Measurements from ENCODE around the gene SELENOM. TPM values are rescaled to one million over a fixed set of nuclear protein-coding genes. Genes with fewer than 3 reads are reported as not detected.
"Not testable (repeated sequence)": the region's sequence is repeated elsewhere in the genome, so short reads cannot be mapped to it uniquely, and the experiment has no call there.

SELENOM gene
- total and polyA plus RNA-seq, 4 donors, result 368 to 1,228 (median 666) TPM

DNA sequence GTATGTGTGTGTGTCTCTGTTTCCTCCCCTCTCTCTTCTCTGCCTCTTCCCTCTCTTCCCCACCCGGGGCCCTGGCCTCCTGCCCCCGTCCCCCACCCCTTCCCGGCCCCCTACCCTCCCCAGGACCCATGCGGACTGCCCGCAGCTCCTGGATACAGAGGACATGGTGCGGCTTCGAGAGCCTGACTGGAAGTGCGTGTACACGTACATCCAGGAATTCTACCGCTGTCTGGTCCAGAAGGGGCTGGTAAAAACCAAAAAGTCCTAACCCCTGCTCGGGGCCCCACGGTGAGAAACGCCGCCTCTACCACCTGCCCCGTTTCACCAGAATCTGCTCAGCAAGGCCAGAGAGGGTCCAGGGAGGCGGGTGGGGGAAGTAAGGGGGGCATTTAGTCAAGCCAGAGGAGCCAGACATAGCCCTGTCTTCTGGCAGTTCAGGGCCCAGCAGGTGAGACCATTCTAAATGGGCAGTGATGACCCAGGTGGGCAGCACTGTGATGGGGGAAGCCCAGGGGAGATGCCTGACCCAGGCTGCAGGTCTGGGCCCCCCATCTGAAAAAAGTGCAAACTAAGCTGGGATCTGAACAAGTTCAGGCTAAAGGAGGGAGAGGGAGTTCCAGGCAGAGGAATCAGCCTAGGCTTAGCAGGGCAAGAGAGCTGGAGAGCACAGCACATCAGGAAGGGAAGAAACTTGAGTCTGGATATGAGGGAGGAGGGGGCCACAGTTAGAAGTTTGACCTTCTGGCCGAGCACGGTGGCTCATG lies 6.4 kb downstream of the SELENOM start:
- 92 to 93% methylated on average over 15 to 18 of the region's 18 CpGs for WGBS, 2 donors
- intact Hi-C loops (cut with DNase I), result no loop called here

DNA sequence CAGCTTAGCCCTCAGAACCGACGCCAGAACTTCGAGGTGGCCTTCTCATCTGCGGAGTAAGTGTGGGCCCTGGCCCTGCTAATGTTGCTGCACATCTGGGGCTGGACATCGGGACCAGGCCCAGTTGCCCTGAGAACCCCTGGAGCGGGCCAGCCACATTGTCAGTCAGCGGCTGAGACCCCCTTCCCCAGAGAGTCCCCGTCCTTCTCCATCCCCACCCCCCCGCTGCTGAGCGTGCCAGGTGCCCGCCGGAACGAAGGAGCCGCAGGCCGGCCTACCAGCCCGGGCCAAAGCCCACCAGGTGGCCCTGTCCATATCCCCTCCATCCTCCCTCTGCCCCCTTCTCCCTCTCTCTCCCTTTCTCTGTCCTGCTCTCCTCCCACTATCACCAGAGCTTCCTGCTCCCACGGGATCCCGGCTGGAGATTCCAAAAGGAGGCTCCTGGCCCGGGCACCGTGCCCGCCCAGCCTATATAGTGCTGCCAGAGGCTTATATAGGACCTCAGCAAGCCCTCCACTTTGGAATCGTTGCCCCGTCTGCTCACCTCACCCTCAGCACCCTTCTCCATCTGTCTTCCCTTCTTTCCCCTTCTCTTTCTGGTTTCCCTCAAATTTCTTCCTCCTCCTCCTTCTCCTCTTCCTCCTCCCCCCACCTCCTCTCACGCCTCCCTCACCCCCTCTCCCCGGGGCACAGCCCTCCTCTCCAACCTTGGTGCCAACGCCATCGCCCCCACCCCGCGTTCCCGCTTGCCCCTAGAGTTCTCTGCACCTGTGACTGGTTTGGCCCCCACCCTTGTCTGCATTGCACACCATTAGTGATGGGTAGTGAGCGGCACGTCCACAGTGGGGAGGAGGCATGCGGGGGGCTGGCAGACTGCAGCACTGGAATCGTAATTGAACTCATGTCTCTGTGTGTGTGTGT lies 7.3 kb downstream of the SELENOM start:
- no peak for DNase-seq
- Histone ChIP-seq H3K9me3 (ENCODE audit: control insufficient read depth, low read length) (no peaks in the 10 kb centered on the region), H3K27ac (ENCODE audit: low read depth in 1 of 2, low read length in 2 of 2) (peak overlapping the region in 1 of 2 donors; percentile 43), H3K36me3 (ENCODE audit: control insufficient read depth in 1 of 2, insufficient read depth in 2 of 2, low read length in 1 of 2) (peaks cover 8 to 23% of the 10 kb centered on the region in 2 donors), H3K4me3 (ENCODE audit: low read length in 2 of 2) (no peak overlapping the region), H3K4me1 (ENCODE audit: control insufficient read depth in 1 of 2, insufficient read depth in 2 of 2, low read length in 2 of 2) (no peaks in the 10 kb centered on the region), H3K27me3 (ENCODE audit: control insufficient read depth in 1 of 2, insufficient read depth in 2 of 2, low read length in 1 of 2) (no peaks in the 10 kb centered on the region)
- intact Hi-C loops (cut with DNase I), result no loop called here
- ATAC-seq (ENCODE audit: low FRiP score), result no peak
- 82 to 88% methylated on average over 34 of the region's 34 CpGs for WGBS, 2 donors

More for the DNA sequence above, 6.4 kb downstream of the SELENOM start:
- Histone ChIP-seq H3K4me1 (ENCODE audit: control insufficient read depth in 1 of 2, insufficient read depth in 2 of 2, low read length in 2 of 2) (no peaks in the 10 kb centered on the region), H3K27me3 (ENCODE audit: control insufficient read depth in 1 of 2, insufficient read depth in 2 of 2, low read length in 1 of 2) (no peaks in the 10 kb centered on the region), H3K27ac (ENCODE audit: low read depth in 1 of 2, low read length in 2 of 2) (peak overlapping the region in 1 of 2 donors; percentile 13), H3K4me3 (ENCODE audit: low read length in 2 of 2) (no peak overlapping the region), H3K36me3 (ENCODE audit: control insufficient read depth in 1 of 2, insufficient read depth in 2 of 2, low read length in 1 of 2) (peaks cover 8 to 16% of the 10 kb centered on the region in 2 donors), H3K9me3 (ENCODE audit: control insufficient read depth, low read length) (no peaks in the 10 kb centered on the region)
- ATAC-seq (ENCODE audit: low FRiP score) (no peak), DNase-seq (no peak)

DNA sequence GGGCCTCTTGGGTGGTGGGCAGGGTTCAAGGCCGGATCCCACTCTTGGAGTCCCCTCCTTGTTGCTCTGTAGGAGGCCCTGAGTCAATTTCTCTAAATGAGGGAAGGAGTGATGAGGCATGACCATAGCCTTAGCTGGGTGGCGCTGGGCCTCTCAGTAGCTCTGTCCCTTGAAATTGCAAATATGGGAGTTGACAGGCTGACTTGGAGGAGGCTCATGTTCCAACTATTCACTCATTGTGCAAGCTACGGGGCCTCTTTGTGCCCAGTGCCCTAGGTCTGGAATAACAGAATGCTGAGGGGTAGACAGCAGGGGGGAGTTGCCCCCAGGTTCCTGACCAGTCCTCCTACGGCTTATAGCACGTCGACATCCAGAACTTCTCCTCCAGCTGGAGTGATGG lies 8.0 kb downstream of the SELENOM start:
- H3K36me3 ChIP-seq (ENCODE audit: control insufficient read depth in 1 of 2, insufficient read depth in 2 of 2, low read length in 1 of 2), result peaks cover 8 to 25% of the 10 kb centered on the region in 2 donors
- ATAC-seq (ENCODE audit: low FRiP score) (no peak), DNase-seq (no peak)
- no peaks in the 10 kb centered on the region for H3K4me1 ChIP-seq (ENCODE audit: control insufficient read depth in 1 of 2, insufficient read depth in 2 of 2, low read length in 2 of 2)
- H3K27me3 ChIP-seq (ENCODE audit: control insufficient read depth in 1 of 2, insufficient read depth in 2 of 2, low read length in 1 of 2), result no peaks in the 10 kb centered on the region
- intact Hi-C loops (cut with DNase I), result no loop called here
- no peaks in the 10 kb centered on the region for H3K9me3 ChIP-seq (ENCODE audit: control insufficient read depth, low read length)
- 70 to 73% methylated on average over 6 of the region's 6 CpGs for WGBS, 2 donors
- H3K4me3 ChIP-seq (ENCODE audit: low read length in 2 of 2), result no peak overlapping the region
- peak overlapping the region in 1 of 2 donors; percentile 43 for H3K27ac ChIP-seq (ENCODE audit: low read depth in 1 of 2, low read length in 2 of 2)

DNA sequence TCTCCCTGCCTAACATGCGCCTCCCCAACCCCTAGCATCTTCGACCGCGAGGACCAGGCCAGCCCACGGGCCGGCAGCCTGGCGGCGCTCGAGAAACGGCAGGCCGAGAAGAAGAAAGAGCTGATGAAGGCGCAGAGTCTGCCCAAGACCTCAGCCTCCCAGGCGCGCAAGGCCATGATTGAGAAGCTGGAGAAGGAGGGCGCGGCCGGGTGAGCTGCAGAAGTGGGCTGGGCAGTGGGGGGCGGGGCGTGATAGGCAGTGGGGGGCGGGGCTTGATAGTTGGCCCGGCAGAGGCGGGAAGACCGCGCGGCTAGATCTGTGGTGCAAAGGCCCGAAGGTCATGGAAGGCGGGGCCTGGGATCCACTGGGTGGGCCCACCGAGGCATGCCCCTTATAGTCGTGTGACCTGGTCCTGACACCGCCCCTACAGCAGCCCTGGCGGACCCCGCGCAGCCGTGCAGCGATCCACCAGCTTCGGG lies 8.7 kb downstream of the SELENOM start:
- peak; percentile 26 for ATAC-seq (ENCODE audit: low FRiP score)
- DNase-seq, result no peak
- no peaks in the 10 kb centered on the region for H3K4me1 ChIP-seq (ENCODE audit: control insufficient read depth in 1 of 2, insufficient read depth in 2 of 2, low read length in 2 of 2)
- WGBS, 2 donors, result 47 to 48% methylated on average over 34 to 36 of the region's 36 CpGs
- peaks cover 8 to 29% of the 10 kb centered on the region in 2 donors for H3K36me3 ChIP-seq (ENCODE audit: control insufficient read depth in 1 of 2, insufficient read depth in 2 of 2, low read length in 1 of 2)
- no peaks in the 10 kb centered on the region for H3K9me3 ChIP-seq (ENCODE audit: control insufficient read depth, low read length)
- intact Hi-C loops (cut with DNase I), result no loop called here
- H3K27ac ChIP-seq (ENCODE audit: low read depth in 1 of 2, low read length in 2 of 2), result peak overlapping the region in 1 of 2 donors; percentile 23
- H3K27me3 ChIP-seq (ENCODE audit: control insufficient read depth in 1 of 2, insufficient read depth in 2 of 2, low read length in 1 of 2), result no peaks in the 10 kb centered on the region
- H3K4me3 ChIP-seq (ENCODE audit: low read length in 2 of 2), result no peak overlapping the region

DNA sequence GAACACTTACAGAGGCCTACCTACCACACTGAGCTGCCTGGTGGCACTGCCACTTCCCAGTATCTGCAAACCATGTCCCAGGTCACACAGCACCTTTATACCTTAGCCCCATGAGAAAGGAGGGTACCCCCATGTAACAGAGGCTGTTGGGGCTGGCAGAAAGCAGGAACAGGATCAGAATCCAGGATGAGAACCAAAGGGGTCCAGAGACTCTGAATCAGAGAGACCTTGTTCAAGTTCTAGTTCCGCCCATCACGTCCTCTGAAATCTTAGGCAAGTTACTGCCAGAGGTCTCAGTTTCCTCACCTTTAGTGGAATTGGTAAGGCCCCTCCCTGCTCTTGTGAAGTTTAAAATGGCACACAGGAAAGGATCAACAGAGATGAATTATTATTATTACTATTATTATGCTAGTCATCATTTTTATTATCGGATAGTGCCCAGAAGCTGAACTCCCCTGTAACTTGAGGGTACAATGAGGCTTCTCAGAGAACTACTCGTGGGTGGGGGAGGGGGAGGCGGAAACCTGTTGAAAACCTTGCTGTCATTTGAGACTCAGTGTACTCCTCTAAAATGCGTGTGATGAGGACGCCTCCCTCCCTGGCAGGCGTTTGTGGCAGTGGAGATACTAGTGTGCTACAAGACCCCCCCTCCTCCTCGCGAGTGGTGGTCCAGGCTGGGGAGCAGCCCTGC lies 9.3 kb downstream of the SELENOM start:
- no peak overlapping the region for H3K4me3 ChIP-seq (ENCODE audit: low read length in 2 of 2)
- DNase-seq, result no peak
- H3K4me1 ChIP-seq (ENCODE audit: control insufficient read depth in 1 of 2, insufficient read depth in 2 of 2, low read length in 2 of 2), result no peaks in the 10 kb centered on the region
- intact Hi-C loops (cut with DNase I), result no loop called here
- ATAC-seq (ENCODE audit: low FRiP score), result no peak
- peak overlapping the region in 1 of 2 donors; percentile 23 for H3K27ac ChIP-seq (ENCODE audit: low read depth in 1 of 2, low read length in 2 of 2)
- H3K27me3 ChIP-seq (ENCODE audit: control insufficient read depth in 1 of 2, insufficient read depth in 2 of 2, low read length in 1 of 2), result no peaks in the 10 kb centered on the region
- 66 to 75% methylated on average over 10 of the region's 10 CpGs for WGBS, 2 donors
- H3K9me3 ChIP-seq (ENCODE audit: control insufficient read depth, low read length), result no peaks in the 10 kb centered on the region
- peaks cover 8 to 31% of the 10 kb centered on the region in 2 donors for H3K36me3 ChIP-seq (ENCODE audit: control insufficient read depth in 1 of 2, insufficient read depth in 2 of 2, low read length in 1 of 2)

DNA sequence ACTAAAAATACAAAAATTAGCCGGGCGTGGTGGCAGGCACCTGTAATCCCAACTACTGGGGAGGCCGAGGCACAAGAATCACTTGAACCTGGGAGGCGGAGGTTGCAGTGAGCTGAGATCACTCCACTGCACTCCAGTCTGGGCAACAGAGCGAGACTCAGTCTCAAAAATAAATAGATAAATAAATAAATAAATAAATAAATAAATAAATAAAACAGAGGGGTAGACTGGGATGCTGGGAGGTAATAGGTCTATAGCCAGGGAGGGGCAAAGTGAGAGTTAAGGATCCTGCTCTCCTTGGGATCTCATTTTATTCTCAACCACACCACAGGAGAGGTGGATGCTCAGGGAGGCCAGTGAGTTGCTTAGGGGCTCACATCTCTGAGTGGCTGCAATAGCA lies 9.8 kb downstream of the SELENOM start:
- WGBS, 2 donors, result 85 to 88% methylated on average over 5 of the region's 5 CpGs
- H3K4me3 ChIP-seq (ENCODE audit: low read length in 2 of 2); H3K27me3 ChIP-seq (ENCODE audit: control insufficient read depth in 1 of 2, insufficient read depth in 2 of 2, low read length in 1 of 2); DNase-seq; H3K9me3 ChIP-seq (ENCODE audit: control insufficient read depth, low read length); intact Hi-C loops (cut with DNase I); H3K4me1 ChIP-seq (ENCODE audit: control insufficient read depth in 1 of 2, insufficient read depth in 2 of 2, low read length in 2 of 2); ATAC-seq (ENCODE audit: low FRiP score): not testable (repeated sequence)
- H3K36me3 ChIP-seq (ENCODE audit: control insufficient read depth in 1 of 2, insufficient read depth in 2 of 2, low read length in 1 of 2), result peaks cover 8 to 31% of the 10 kb centered on the region in 2 donors
- peak overlapping the region in 1 of 2 donors; percentile 18 for H3K27ac ChIP-seq (ENCODE audit: low read depth in 1 of 2, low read length in 2 of 2)

DNA sequence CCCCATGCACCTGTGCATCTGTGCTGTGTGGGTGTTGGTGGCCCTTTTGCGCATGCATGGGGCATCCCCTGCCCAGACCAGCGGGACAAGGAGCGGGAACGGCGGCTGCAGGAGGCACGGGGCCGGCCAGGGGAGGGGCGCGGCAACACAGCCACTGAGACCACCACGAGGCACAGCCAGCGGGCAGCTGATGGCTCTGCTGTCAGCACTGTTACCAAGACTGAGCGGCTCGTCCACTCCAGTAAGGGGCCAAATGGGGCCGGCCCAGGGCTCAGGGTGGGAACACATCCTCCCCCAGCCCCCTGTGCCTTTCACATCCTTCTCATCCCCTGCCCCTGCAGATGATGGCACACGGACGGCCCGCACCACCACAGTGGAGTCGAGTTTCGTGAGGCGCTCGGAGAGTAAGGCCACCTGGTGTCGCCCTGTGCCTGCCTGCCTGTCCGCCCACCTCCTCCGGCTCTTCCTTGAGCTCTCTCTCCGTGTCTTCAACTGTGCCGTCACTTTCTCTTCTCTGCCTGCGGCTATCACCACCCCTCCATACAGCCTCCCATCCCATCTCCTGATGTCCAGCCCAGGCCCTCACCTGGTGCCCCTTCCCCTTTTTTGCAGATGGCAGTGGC lies 10.6 kb downstream of the SELENOM start:
- no peak overlapping the region for H3K4me3 ChIP-seq (ENCODE audit: low read length in 2 of 2)
- DNase-seq, result no peak
- H3K9me3 ChIP-seq (ENCODE audit: control insufficient read depth, low read length), result no peaks in the 10 kb centered on the region
- peaks cover 8 to 32% of the 10 kb centered on the region in 2 donors for H3K36me3 ChIP-seq (ENCODE audit: control insufficient read depth in 1 of 2, insufficient read depth in 2 of 2, low read length in 1 of 2)
- no peaks in the 10 kb centered on the region for H3K4me1 ChIP-seq (ENCODE audit: control insufficient read depth in 1 of 2, insufficient read depth in 2 of 2, low read length in 2 of 2)
- no peaks in the 10 kb centered on the region for H3K27me3 ChIP-seq (ENCODE audit: control insufficient read depth in 1 of 2, insufficient read depth in 2 of 2, low read length in 1 of 2)
- WGBS, 2 donors, result 77 to 81% methylated on average over 27 of the region's 27 CpGs
- intact Hi-C loops (cut with DNase I), result no loop called here
- no peak for ATAC-seq (ENCODE audit: low FRiP score)
- peak overlapping the region in 1 of 2 donors; percentile 3 for H3K27ac ChIP-seq (ENCODE audit: low read depth in 1 of 2, low read length in 2 of 2)

Data from aorta (tissue), 5 donors.